Measurements from ENCODE around the gene RERE.
"Not testable (repeated sequence)": the region's sequence is repeated elsewhere in the genome, so short reads cannot be mapped to it uniquely, and the experiment has no call there.

Gene RERE

GRCh38 chr1:8839990-8840389 lies 22.6 kb upstream of the RERE start:
- Histone ChIP-seq H3K36me3 (ENCODE audit: control insufficient read depth, insufficient read depth, low read length) (no peaks in the 10 kb centered on the region), H3K9me3 (ENCODE audit: control insufficient read depth, low read length) (no peaks in the 10 kb centered on the region), H3K27ac (ENCODE audit: low read depth, low read length, severe bottlenecking) (no peak overlapping the region), H3K4me3 (ENCODE audit: extremely low read depth, insufficient read depth, low read length, poor library complexity, severe bottlenecking) (no peak overlapping the region), H3K4me1 (ENCODE audit: control insufficient read depth, insufficient read depth, low read length, poor library complexity, severe bottlenecking) (no peaks in the 10 kb centered on the region)
- 93 to 97% methylated on average over 6 to 7 of the region's 7 CpGs for WGBS, 2 experiments (ENCODE audit: insufficient coverage in 2 of 2)

GRCh38 chr1:8835941-8836643 lies 18.7 kb upstream of the RERE start:
- Histone ChIP-seq H3K27ac (ENCODE audit: low read depth, low read length, severe bottlenecking) (no peak overlapping the region), H3K9me3 (ENCODE audit: control insufficient read depth, low read length) (no peaks in the 10 kb centered on the region), H3K4me1 (ENCODE audit: control insufficient read depth, insufficient read depth, low read length, poor library complexity, severe bottlenecking) (no peaks in the 10 kb centered on the region), H3K4me3 (ENCODE audit: extremely low read depth, insufficient read depth, low read length, poor library complexity, severe bottlenecking) (no peak overlapping the region), H3K36me3 (ENCODE audit: control insufficient read depth, insufficient read depth, low read length) (no peaks in the 10 kb centered on the region)
- WGBS, 2 experiments (ENCODE audit: insufficient coverage in 2 of 2), result 86 to 90% methylated on average over 12 to 13 of the region's 14 CpGs

GRCh38 chr1:8831340-8831739 lies 13.9 kb upstream of the RERE start:
- Histone ChIP-seq H3K9me3 (ENCODE audit: control insufficient read depth, low read length) (no peaks in the 10 kb centered on the region), H3K27ac (ENCODE audit: low read depth, low read length, severe bottlenecking) (no peak overlapping the region)
- WGBS, 2 experiments (ENCODE audit: insufficient coverage in 2 of 2), result 60 to 100% methylated on average over 2 to 3 of the region's 4 CpGs

GRCh38 chr1:8830732-8831131 lies 13.3 kb upstream of the RERE start:
- not testable (repeated sequence) for H3K4me3 ChIP-seq (ENCODE audit: extremely low read depth, insufficient read depth, low read length, poor library complexity, severe bottlenecking); H3K36me3 ChIP-seq (ENCODE audit: control insufficient read depth, insufficient read depth, low read length); H3K4me1 ChIP-seq (ENCODE audit: control insufficient read depth, insufficient read depth, low read length, poor library complexity, severe bottlenecking); H3K27ac ChIP-seq (ENCODE audit: low read depth, low read length, severe bottlenecking); H3K9me3 ChIP-seq (ENCODE audit: control insufficient read depth, low read length)
- 83 to 84% methylated on average over 9 of the region's 10 CpGs for WGBS, 2 experiments (ENCODE audit: insufficient coverage in 2 of 2)

More at GRCh38 chr1:8831340-8831739, 13.9 kb upstream of the RERE start:
- no peaks in the 10 kb centered on the region for H3K36me3 ChIP-seq (ENCODE audit: control insufficient read depth, insufficient read depth, low read length)
- no peak overlapping the region for H3K4me3 ChIP-seq (ENCODE audit: extremely low read depth, insufficient read depth, low read length, poor library complexity, severe bottlenecking)
- H3K4me1 ChIP-seq (ENCODE audit: control insufficient read depth, insufficient read depth, low read length, poor library complexity, severe bottlenecking), result peaks cover 1% of the 10 kb centered on the region

- peak overlapping the region; percentile 11 for H3K27ac ChIP-seq (ENCODE audit: low read depth, low read length, severe bottlenecking)
Measured at GRCh38 chr1:8825985-8826481, 8.6 kb upstream of the RERE start.

GRCh38 chr1:8823295-8823664 lies 5.8 kb upstream of the RERE start:
- WGBS, 2 experiments (ENCODE audit: insufficient coverage in 2 of 2), result 73 to 89% methylated on average over 4 to 5 of the region's 6 CpGs
- no peak overlapping the region for H3K4me3 ChIP-seq (ENCODE audit: extremely low read depth, insufficient read depth, low read length, poor library complexity, severe bottlenecking)
- peak overlapping the region; percentile 83 for H3K27ac ChIP-seq (ENCODE audit: low read depth, low read length, severe bottlenecking)
- H3K4me1 ChIP-seq (ENCODE audit: control insufficient read depth, insufficient read depth, low read length, poor library complexity, severe bottlenecking), result peaks cover 30% of the 10 kb centered on the region
- no peaks in the 10 kb centered on the region for H3K36me3 ChIP-seq (ENCODE audit: control insufficient read depth, insufficient read depth, low read length)
- no peaks in the 10 kb centered on the region for H3K9me3 ChIP-seq (ENCODE audit: control insufficient read depth, low read length)

More at GRCh38 chr1:8825985-8826481, 8.6 kb upstream of the RERE start:
- no peak overlapping the region for H3K4me3 ChIP-seq (ENCODE audit: extremely low read depth, insufficient read depth, low read length, poor library complexity, severe bottlenecking)
- H3K36me3 ChIP-seq (ENCODE audit: control insufficient read depth, insufficient read depth, low read length), result no peaks in the 10 kb centered on the region
- H3K4me1 ChIP-seq (ENCODE audit: control insufficient read depth, insufficient read depth, low read length, poor library complexity, severe bottlenecking), result peaks cover 30% of the 10 kb centered on the region
- WGBS, 2 experiments (ENCODE audit: insufficient coverage in 2 of 2), result 66 to 73% methylated on average over 9 to 10 of the region's 10 CpGs
- H3K9me3 ChIP-seq (ENCODE audit: control insufficient read depth, low read length), result no peaks in the 10 kb centered on the region

GRCh38 chr1:8822373-8823294 lies 5.2 kb upstream of the RERE start:
- Histone ChIP-seq H3K36me3 (ENCODE audit: control insufficient read depth, insufficient read depth, low read length) (no peaks in the 10 kb centered on the region), H3K27ac (ENCODE audit: low read depth, low read length, severe bottlenecking) (peak overlapping the region; percentile 83), H3K4me3 (ENCODE audit: extremely low read depth, insufficient read depth, low read length, poor library complexity, severe bottlenecking) (no peak overlapping the region), H3K9me3 (ENCODE audit: control insufficient read depth, low read length) (no peaks in the 10 kb centered on the region), H3K4me1 (ENCODE audit: control insufficient read depth, insufficient read depth, low read length, poor library complexity, severe bottlenecking) (peaks cover 30% of the 10 kb centered on the region)
- 83 to 97% methylated on average over 4 to 7 of the region's 10 CpGs for WGBS, 2 experiments (ENCODE audit: insufficient coverage in 2 of 2)

- H3K4me3 ChIP-seq (ENCODE audit: extremely low read depth, insufficient read depth, low read length, poor library complexity, severe bottlenecking), result no peak overlapping the region
- peak overlapping the region; percentile 32 for H3K27ac ChIP-seq (ENCODE audit: low read depth, low read length, severe bottlenecking)
- H3K4me1 ChIP-seq (ENCODE audit: control insufficient read depth, insufficient read depth, low read length, poor library complexity, severe bottlenecking), result peaks cover 26% of the 10 kb centered on the region
- H3K36me3 ChIP-seq (ENCODE audit: control insufficient read depth, insufficient read depth, low read length), result no peaks in the 10 kb centered on the region
- WGBS, 2 experiments (ENCODE audit: insufficient coverage in 2 of 2), result 0% methylated on average over 1 of the region's 2 CpGs
- no peaks in the 10 kb centered on the region for H3K9me3 ChIP-seq (ENCODE audit: control insufficient read depth, low read length)
Measured at GRCh38 chr1:8821084-8821483, 3.6 kb upstream of the RERE start.

- not testable (repeated sequence) for H3K9me3 ChIP-seq (ENCODE audit: control insufficient read depth, low read length); H3K36me3 ChIP-seq (ENCODE audit: control insufficient read depth, insufficient read depth, low read length); H3K27ac ChIP-seq (ENCODE audit: low read depth, low read length, severe bottlenecking)
- 83% methylated on average over 3 of the region's 13 CpGs; no CpG with 5 or more reads in 1 of the 2 experiments for WGBS, 2 experiments (ENCODE audit: insufficient coverage in 2 of 2)
- Histone ChIP-seq H3K4me1 (ENCODE audit: control insufficient read depth, insufficient read depth, low read length, poor library complexity, severe bottlenecking) (peaks cover 36% of the 10 kb centered on the region), H3K4me3 (ENCODE audit: extremely low read depth, insufficient read depth, low read length, poor library complexity, severe bottlenecking) (peak overlapping the region; percentile 93)
Measured at GRCh38 chr1:8818789-8819188, 1.3 kb upstream of the RERE start.

GRCh38 chr1:8818325-8818775 lies 910 bp upstream of the RERE start:
- H3K27ac ChIP-seq (ENCODE audit: low read depth, low read length, severe bottlenecking), result peak overlapping the region; percentile 96
- H3K4me1 ChIP-seq (ENCODE audit: control insufficient read depth, insufficient read depth, low read length, poor library complexity, severe bottlenecking), result peaks cover 33% of the 10 kb centered on the region
- H3K4me3 ChIP-seq (ENCODE audit: extremely low read depth, insufficient read depth, low read length, poor library complexity, severe bottlenecking), result peak overlapping the region; percentile 93
- 50% methylated on average over 2 of the region's 4 CpGs; no CpG with 5 or more reads in 1 of the 2 experiments for WGBS, 2 experiments (ENCODE audit: insufficient coverage in 2 of 2)
- no peaks in the 10 kb centered on the region for H3K9me3 ChIP-seq (ENCODE audit: control insufficient read depth, low read length)
- H3K36me3 ChIP-seq (ENCODE audit: control insufficient read depth, insufficient read depth, low read length), result no peaks in the 10 kb centered on the region
